DND-41 (cell line): Measurements from ENCODE around the gene RNF213.

Experiments used
- ATAC-seq: fragments of 200-7000 bp; cut with Tn5 transposase; 3 replicates; pipeline ENCODE4 v1.9.1; 2021; ENCODE audit warnings: low read depth; ENCODE audit not compliant: insufficient read depth
- DNase-seq: peaks from one replicate; pipeline ENCODE4 v3.0.0-alpha.2; 2020
- H2AFZ ChIP-seq: 2 replicates; pipeline ENCODE4 v1.6.0; 2012; ENCODE audit warnings: low read depth, low read length
- H3K27ac ChIP-seq: 2 replicates; pipeline ENCODE4 v1.5.1; 2012; ENCODE audit warnings: low read length, inconsistent platforms
- H3K27me3 ChIP-seq: fragments of 200-600 bp; sonication (generic); 2 replicates; pipeline ENCODE4 v1.6.0; 2012; ENCODE audit warnings: low read length, mild to moderate bottlenecking, inconsistent platforms; ENCODE audit not compliant: insufficient read depth, poor library complexity
- H3K36me3 ChIP-seq: 2 replicates; pipeline ENCODE4 v1.5.1; 2012; ENCODE audit warnings: low read length, inconsistent platforms; ENCODE audit not compliant: insufficient read depth
- H3K4me1 ChIP-seq: 2 replicates; pipeline ENCODE4 v1.5.1; 2012; ENCODE audit warnings: mild to moderate bottlenecking, low read length; ENCODE audit not compliant: insufficient read depth
- H3K4me2 ChIP-seq: 2 replicates; pipeline ENCODE4 v1.6.0; 2012; ENCODE audit warnings: mild to moderate bottlenecking, moderate library complexity, low read length, inconsistent platforms; ENCODE audit not compliant: insufficient read depth
- H3K4me3 ChIP-seq, 2 experiments: fragments of 200-600 bp in 1 of 2; shearing (Covaris generic) in 1 of 2; 2 replicates each; pipeline ENCODE4 v1.5.1; 2012 to 2016; ENCODE audit warnings: inconsistent platforms in 2 of 2, low read length in 2 of 2, mild to moderate bottlenecking in 2 of 2, low read depth in 1 of 2, moderate library complexity in 1 of 2
- H3K79me2 ChIP-seq: 2 replicates; pipeline ENCODE4 v1.6.0; 2012; ENCODE audit warnings: low read length, inconsistent platforms; ENCODE audit not compliant: insufficient read depth
- H3K9ac ChIP-seq: 2 replicates; pipeline ENCODE4 v1.6.0; 2012; ENCODE audit warnings: low read depth, mild to moderate bottlenecking, inconsistent platforms, low read length, moderate library complexity
- H3K9me3 ChIP-seq: 2 replicates; pipeline ENCODE4 v1.5.1; 2012; ENCODE audit warnings: low read length, moderate library complexity, mild to moderate bottlenecking, inconsistent platforms; ENCODE audit not compliant: insufficient read depth, severe bottlenecking
- H4K20me1 ChIP-seq: 2 replicates; pipeline ENCODE4 v1.6.0; 2012; ENCODE audit warnings: low read length; ENCODE audit not compliant: insufficient read depth
- EZH2 ChIP-seq: IDR thresholded peaks from 3 replicates; pipeline ENCODE4 v1.6.1; 2012; ENCODE audit warnings: borderline replicate concordance, low read depth, mild to moderate bottlenecking, moderate library complexity, low read length, inconsistent platforms; ENCODE audit not compliant: severe bottlenecking
- TF ChIP-seq, protein P1 (sequence below): IDR thresholded peaks from 2 replicates; pipeline ENCODE4 v1.5.1; 2012; ENCODE audit warnings: borderline replicate concordance, low read length, moderate library complexity, mild to moderate bottlenecking; ENCODE audit not compliant: poor library complexity, severe bottlenecking; ENCODE audit errors: extremely low read depth

Gene RNF213

GRCh38 chr17:80380068-80380467 is 119.4 kb downstream of the RNF213 start:
- no peak overlapping the region for H3K27ac ChIP-seq
- H3K4me1 ChIP-seq: no peaks in the 10 kb centered on the region
- H3K79me2 ChIP-seq: no peaks in the 10 kb centered on the region
- H3K9me3 ChIP-seq: no peaks in the 10 kb centered on the region
- H3K9ac ChIP-seq: no peak overlapping the region
- H2AFZ ChIP-seq: no peak overlapping the region
- ATAC-seq (no peak), DNase-seq (no peak)
- H3K27me3 ChIP-seq: no peaks in the 10 kb centered on the region
- no peaks in the 10 kb centered on the region for H4K20me1 ChIP-seq
- peaks cover 99% of the 10 kb centered on the region for H3K36me3 ChIP-seq
- TF ChIP-seq, protein P1, sequence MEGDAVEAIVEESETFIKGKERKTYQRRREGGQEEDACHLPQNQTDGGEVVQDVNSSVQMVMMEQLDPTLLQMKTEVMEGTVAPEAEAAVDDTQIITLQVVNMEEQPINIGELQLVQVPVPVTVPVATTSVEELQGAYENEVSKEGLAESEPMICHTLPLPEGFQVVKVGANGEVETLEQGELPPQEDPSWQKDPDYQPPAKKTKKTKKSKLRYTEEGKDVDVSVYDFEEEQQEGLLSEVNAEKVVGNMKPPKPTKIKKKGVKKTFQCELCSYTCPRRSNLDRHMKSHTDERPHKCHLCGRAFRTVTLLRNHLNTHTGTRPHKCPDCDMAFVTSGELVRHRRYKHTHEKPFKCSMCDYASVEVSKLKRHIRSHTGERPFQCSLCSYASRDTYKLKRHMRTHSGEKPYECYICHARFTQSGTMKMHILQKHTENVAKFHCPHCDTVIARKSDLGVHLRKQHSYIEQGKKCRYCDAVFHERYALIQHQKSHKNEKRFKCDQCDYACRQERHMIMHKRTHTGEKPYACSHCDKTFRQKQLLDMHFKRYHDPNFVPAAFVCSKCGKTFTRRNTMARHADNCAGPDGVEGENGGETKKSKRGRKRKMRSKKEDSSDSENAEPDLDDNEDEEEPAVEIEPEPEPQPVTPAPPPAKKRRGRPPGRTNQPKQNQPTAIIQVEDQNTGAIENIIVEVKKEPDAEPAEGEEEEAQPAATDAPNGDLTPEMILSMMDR: no peak
- TF ChIP-seq EZH2: no peak
- no peak overlapping the region for H3K4me2 ChIP-seq
- no peak overlapping the region for H3K4me3 ChIP-seq

- no peak for TF ChIP-seq EZH2
- TF ChIP-seq, protein P1: no peak
- Histone ChIP-seq H3K9me3 (no peaks in the 10 kb centered on the region), H3K79me2 (no peaks in the 10 kb centered on the region), H3K27ac (no peak overlapping the region), H3K9ac (no peak overlapping the region), H3K36me3 (peaks cover 99% of the 10 kb centered on the region), H3K4me1 (no peaks in the 10 kb centered on the region), H4K20me1 (no peaks in the 10 kb centered on the region), H2AFZ (no peak overlapping the region), H3K4me2 (no peak overlapping the region), H3K4me3 (no peak overlapping the region), H3K27me3 (no peaks in the 10 kb centered on the region)
- no peak for DNase-seq
- no peak for ATAC-seq
Measured at GRCh38 chr17:80380555-80381002, 119.9 kb downstream of the RNF213 start.

DNA sequence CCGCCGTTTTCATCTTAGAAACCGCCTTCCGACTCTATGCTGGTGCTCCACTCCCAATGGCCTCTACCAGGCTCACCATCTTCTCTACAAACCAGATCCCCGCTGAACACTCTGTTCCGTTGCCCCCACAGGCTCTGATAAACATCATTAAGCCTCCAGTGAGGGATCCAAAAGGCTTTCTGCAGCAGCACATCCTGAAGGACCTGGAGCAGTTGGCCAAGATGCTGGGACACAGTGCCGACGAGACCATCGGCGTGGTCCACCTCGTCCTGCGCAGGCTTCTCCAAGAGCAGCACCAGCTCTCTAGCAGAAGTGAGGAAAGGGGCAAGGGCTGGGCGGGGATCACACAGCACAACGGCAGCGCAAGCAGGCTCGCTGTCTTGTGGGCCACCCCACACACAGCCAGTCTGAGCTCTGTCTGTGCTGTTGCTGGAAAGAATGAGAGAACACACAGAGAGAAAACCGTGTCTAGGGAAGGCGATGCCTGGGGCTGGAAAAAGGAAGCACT is 120.8 kb downstream of the RNF213 start:
- peaks cover 99% of the 10 kb centered on the region for H3K36me3 ChIP-seq
- no peak for TF ChIP-seq EZH2
- TF ChIP-seq, protein P1: no peak
- no peak overlapping the region for H3K27ac ChIP-seq
- H2AFZ ChIP-seq: no peak overlapping the region
- ATAC-seq: no peak
- H3K4me2 ChIP-seq: no peak overlapping the region
- H3K4me3 ChIP-seq: no peak overlapping the region
- H3K4me1 ChIP-seq: no peaks in the 10 kb centered on the region
- no peaks in the 10 kb centered on the region for H3K79me2 ChIP-seq
- no peak for DNase-seq
- H3K9me3 ChIP-seq: no peaks in the 10 kb centered on the region
- no peak overlapping the region for H3K9ac ChIP-seq
- H3K27me3 ChIP-seq: no peaks in the 10 kb centered on the region
- no peaks in the 10 kb centered on the region for H4K20me1 ChIP-seq

DNA sequence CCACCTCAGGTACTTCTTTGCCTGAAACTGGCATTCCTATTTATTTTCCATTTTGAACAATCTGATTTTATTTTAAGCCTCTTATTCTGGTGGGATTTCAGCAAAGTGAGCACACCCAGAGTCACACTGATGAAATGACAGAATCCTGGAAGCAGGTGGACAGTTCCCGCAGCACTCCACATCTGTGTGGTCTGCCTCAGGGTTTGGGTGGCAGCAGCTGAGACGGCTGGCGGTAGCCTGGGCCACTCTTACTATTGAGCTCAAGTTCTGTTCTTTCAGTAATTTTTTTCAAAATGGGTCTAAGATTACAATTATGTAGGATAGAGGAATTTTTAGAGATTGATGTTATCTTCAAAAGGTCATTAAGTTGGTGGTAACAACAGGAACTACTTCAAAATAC is 121.8 kb downstream of the RNF213 start:
- Histone ChIP-seq H3K4me3 (no peak overlapping the region), H3K79me2 (no peaks in the 10 kb centered on the region), H3K4me2 (no peak overlapping the region), H3K4me1 (no peaks in the 10 kb centered on the region), H3K36me3 (peaks cover 100% of the 10 kb centered on the region), H4K20me1 (no peaks in the 10 kb centered on the region), H3K9me3 (no peaks in the 10 kb centered on the region), H3K27ac (no peak overlapping the region), H3K9ac (no peak overlapping the region), H2AFZ (no peak overlapping the region), H3K27me3 (no peaks in the 10 kb centered on the region)
- DNase-seq (no peak), ATAC-seq (no peak)
- TF ChIP-seq EZH2: no peak
